ENCODE data around the gene ATP6V1G2. TPM values are rescaled to one million over a fixed set of nuclear protein-coding genes. Genes with fewer than 3 reads are reported as not detected.
"Not testable (repeated sequence)": the region's sequence is repeated elsewhere in the genome, so short reads cannot be mapped to it uniquely, and the experiment has no call there.

Gene ATP6V1G2
- total RNA-seq, 1 donor from 2014 or later: 0.67 TPM

DNA sequence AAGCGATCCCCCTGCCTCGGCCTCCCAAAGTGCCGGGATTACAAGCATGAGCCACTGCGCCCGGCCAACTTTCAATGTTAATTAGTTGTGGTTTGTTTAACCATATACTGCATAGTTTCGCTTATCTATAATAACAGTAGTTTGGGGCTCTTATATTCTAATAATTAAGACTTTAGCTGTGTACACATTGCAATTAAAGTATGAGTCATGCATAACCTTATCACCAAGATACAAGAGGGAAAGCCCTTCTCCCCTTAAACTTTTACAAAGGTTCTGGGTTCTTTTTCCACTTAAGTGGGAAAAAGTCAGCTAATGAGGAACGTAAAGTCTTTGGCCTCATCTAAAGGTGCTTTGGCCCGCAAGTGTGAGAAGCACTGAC lies 20.9 kb downstream of the ATP6V1G2 start:
- no peaks in the 10 kb centered on the region for H3K27me3 ChIP-seq (ENCODE audit: control insufficient read depth, insufficient read depth, low read length)

DNA sequence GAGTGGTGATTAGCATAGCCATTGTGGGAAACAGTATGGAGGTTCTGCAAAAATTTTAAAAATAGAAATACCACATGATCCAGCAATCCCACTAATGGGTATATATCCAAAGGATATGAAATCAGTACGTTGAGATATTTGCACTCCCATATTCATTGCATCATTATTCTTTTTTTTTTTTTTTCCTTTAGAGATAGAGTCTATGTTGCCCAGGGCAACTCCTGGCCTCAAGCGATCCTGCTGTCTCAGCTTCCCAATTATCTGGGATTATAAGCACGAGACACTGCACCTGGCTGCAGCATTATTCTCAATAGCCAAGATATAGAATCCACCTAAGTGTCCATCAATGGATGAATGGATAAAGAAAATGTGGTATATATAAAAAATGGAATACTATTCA lies 24.6 kb downstream of the ATP6V1G2 start:
- Histone ChIP-seq H3K27me3 (ENCODE audit: control insufficient read depth, insufficient read depth, low read length) (no peaks in the 10 kb centered on the region), H3K4me3 (ENCODE audit: low read depth, low read length) (no peak overlapping the region), H3K36me3 (ENCODE audit: control insufficient read depth, insufficient read depth, low read length) (no peaks in the 10 kb centered on the region)
- no peak for DNase-seq (ENCODE audit: low read depth)
- TF ChIP-seq, protein P1, sequence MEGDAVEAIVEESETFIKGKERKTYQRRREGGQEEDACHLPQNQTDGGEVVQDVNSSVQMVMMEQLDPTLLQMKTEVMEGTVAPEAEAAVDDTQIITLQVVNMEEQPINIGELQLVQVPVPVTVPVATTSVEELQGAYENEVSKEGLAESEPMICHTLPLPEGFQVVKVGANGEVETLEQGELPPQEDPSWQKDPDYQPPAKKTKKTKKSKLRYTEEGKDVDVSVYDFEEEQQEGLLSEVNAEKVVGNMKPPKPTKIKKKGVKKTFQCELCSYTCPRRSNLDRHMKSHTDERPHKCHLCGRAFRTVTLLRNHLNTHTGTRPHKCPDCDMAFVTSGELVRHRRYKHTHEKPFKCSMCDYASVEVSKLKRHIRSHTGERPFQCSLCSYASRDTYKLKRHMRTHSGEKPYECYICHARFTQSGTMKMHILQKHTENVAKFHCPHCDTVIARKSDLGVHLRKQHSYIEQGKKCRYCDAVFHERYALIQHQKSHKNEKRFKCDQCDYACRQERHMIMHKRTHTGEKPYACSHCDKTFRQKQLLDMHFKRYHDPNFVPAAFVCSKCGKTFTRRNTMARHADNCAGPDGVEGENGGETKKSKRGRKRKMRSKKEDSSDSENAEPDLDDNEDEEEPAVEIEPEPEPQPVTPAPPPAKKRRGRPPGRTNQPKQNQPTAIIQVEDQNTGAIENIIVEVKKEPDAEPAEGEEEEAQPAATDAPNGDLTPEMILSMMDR (IDR thresholded peaks at IDR 0.05; ENCODE audit: insufficient read depth, low read length, poor library complexity, severe bottlenecking): no peak

More for the DNA sequence above, 20.9 kb downstream of the ATP6V1G2 start:
- TF ChIP-seq, protein P1 (IDR thresholded peaks at IDR 0.05; ENCODE audit: insufficient read depth, low read length, poor library complexity, severe bottlenecking): no peak
- Histone ChIP-seq H3K4me3 (ENCODE audit: low read depth, low read length) (no peak overlapping the region), H3K36me3 (ENCODE audit: control insufficient read depth, insufficient read depth, low read length) (peaks cover under 1% of the 10 kb centered on the region)
- DNase-seq (ENCODE audit: low read depth): no peak

DNA sequence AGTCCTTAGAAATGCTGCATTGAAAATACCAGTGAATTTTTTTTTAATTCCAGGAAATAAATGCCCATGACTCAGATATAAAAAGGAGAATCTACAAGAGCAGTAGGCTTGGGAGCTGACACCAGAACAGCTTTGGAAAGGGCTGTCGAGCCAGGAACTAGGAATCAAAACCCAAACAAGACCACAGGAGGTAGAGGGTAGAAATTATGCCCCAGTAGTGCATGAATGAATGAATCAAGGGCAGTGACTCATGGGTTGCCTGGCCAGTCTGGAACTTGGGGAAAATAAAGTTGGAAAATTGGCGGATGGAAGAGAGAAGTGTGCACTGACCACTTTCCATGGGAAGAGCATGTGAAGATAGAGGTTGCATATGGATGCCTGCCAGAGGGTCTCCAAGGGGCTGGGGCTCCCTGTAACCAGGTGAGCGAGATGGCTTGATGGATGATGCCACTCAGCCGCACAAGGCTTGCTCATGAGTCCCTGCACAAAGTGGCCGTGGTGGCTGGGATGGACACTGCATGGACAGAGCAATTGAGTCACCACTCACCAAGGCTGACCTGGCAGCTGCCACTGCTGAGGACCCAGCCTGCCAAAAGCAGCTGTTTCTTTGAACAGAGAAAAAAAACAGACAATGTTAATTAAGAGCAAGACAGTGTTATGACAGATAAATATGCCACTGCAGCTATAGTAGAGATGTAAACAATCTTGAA lies 32.8 kb downstream of the ATP6V1G2 start:
- Histone ChIP-seq H3K36me3 (ENCODE audit: control insufficient read depth, insufficient read depth, low read length) (peaks cover 1% of the 10 kb centered on the region), H3K4me3 (ENCODE audit: low read depth, low read length) (no peak overlapping the region), H3K27me3 (ENCODE audit: control insufficient read depth, insufficient read depth, low read length) (no peaks in the 10 kb centered on the region)
- DNase-seq (ENCODE audit: low read depth): no peak
- TF ChIP-seq, protein P1 (IDR thresholded peaks at IDR 0.05; ENCODE audit: insufficient read depth, low read length, poor library complexity, severe bottlenecking): no peak

DNA sequence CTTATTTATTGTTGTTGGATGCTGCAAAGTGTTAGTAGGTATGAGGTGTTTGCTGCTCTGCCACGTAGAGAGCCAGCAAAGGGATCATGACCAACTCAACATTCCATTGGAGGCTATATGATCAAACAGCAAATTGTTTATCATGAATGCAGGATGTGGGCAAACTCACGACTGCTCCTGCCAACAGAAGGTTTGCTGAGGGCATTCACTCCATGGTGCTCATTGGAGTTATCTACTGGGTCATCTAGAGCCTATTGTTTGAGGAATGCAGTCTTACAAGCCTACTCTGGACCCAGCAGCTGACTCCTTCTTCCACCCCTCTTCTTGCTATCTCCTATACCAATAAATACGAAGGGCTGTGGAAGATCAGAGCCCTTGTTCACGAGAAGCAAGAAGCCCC lies 36.4 kb downstream of the ATP6V1G2 start:
- H3K36me3 ChIP-seq (ENCODE audit: control insufficient read depth, insufficient read depth, low read length): peaks cover 1% of the 10 kb centered on the region
- no peak for DNase-seq (ENCODE audit: low read depth)
- H3K4me3 ChIP-seq (ENCODE audit: low read depth, low read length): no peak overlapping the region
- TF ChIP-seq, protein P1 (IDR thresholded peaks at IDR 0.05; ENCODE audit: insufficient read depth, low read length, poor library complexity, severe bottlenecking): no peak
- H3K27me3 ChIP-seq (ENCODE audit: control insufficient read depth, insufficient read depth, low read length): no peaks in the 10 kb centered on the region

DNA sequence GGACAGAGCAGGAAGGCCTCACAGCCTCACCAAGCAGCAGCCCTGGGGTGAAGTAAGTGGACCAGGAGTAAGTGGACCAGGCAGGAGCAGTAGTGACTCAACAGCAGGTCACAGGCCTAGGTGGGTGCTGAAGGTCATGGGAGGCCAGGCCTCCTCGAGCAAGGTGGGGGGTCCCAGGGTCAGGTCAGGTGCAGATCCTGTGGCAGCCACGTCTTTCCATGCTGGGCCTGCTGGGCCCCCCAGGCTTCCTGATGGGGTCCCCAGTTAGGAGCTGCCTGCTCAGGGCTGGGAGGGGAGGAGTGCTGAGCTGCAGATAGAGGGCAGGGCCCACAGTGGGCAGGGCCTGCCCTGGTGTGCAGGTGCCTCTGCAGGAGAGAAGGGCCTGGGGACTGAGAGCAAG lies 37.4 kb downstream of the ATP6V1G2 start:
- not testable (repeated sequence) for DNase-seq (ENCODE audit: low read depth); H3K36me3 ChIP-seq (ENCODE audit: control insufficient read depth, insufficient read depth, low read length); H3K27me3 ChIP-seq (ENCODE audit: control insufficient read depth, insufficient read depth, low read length); H3K4me3 ChIP-seq (ENCODE audit: low read depth, low read length)

DNA sequence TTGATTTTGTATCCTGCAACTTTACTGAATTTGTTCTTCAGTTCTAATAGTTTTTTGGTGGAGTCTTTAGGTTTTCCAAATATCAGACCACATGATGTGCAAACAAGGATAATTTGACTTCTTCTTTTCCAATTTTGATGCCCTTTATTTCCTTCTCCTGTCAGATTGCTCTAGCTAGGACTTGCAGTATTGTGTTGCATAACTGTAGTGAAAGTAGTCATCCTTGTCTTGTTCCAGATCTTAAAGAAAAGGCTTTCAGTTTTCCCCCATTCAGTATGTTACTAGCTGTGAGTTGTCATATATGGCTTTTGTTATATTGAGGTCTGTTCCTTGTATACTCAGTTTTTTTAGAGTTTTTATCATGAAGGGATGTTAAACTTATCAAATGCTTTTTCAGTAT lies 43.8 kb downstream of the ATP6V1G2 start:
- Histone ChIP-seq H3K36me3 (ENCODE audit: control insufficient read depth, insufficient read depth, low read length) (no peaks in the 10 kb centered on the region), H3K27me3 (ENCODE audit: control insufficient read depth, insufficient read depth, low read length) (no peaks in the 10 kb centered on the region), H3K4me3 (ENCODE audit: low read depth, low read length) (no peak overlapping the region)
- DNase-seq (ENCODE audit: low read depth): no peak
- TF ChIP-seq, protein P1 (IDR thresholded peaks at IDR 0.05; ENCODE audit: insufficient read depth, low read length, poor library complexity, severe bottlenecking): no peak

DNA sequence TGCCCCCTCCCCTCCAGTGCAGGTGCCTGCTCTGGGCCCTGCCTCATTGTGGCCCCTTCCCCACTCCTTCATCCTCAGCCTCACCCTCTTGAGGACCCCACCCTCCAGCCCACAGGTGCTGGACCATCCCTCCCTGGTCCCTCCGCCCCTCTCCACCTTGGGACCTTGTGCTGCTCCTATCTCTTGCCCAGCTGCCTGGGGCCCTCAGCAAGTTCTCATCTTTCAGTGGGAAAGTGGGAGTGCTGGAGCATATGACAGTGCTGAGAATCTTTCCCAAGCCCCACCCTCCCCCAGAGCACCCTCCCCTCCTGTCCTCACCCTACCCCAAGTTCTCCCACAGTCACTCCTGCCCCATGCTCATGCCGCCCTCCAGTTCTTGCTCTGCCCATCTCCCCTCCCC lies 46.8 kb downstream of the ATP6V1G2 start:
- DNase-seq (ENCODE audit: low read depth); H3K36me3 ChIP-seq (ENCODE audit: control insufficient read depth, insufficient read depth, low read length); H3K4me3 ChIP-seq (ENCODE audit: low read depth, low read length); H3K27me3 ChIP-seq (ENCODE audit: control insufficient read depth, insufficient read depth, low read length): not testable (repeated sequence)

Data from kidney epithelial cell (primary cell).